Fibroblast of lung (primary cell): Measurements from ENCODE around the gene EMSY. TPM values are rescaled to one million over a fixed set of nuclear protein-coding genes. Genes with fewer than 3 reads are reported as not detected.

Experiments
- DNase-seq, 2 donors: peaks; one replicate each; pipeline versions ENCODE4 v3.0.0 to v3.0.0-alpha.2; 2010; ENCODE audit warnings: low read depth in 2 of 2
- H2AFZ ChIP-seq: 2 replicates; pipeline ENCODE4 v1.5.1; 2012; ENCODE audit warnings: low read length, control low read depth, inconsistent platforms
- H3K27ac ChIP-seq: 2 replicates; pipeline ENCODE4 v1.5.1; 2011; ENCODE audit warnings: low read length, control low read depth; ENCODE audit not compliant: insufficient read depth
- H3K27me3 ChIP-seq: 2 replicates; pipeline ENCODE4 v1.5.1; 2011; ENCODE audit warnings: mild to moderate bottlenecking, low read length; ENCODE audit not compliant: control insufficient read depth, insufficient read depth
- H3K36me3 ChIP-seq: 2 replicates; pipeline ENCODE4 v1.5.1; 2011; ENCODE audit warnings: low read length; ENCODE audit not compliant: control insufficient read depth, insufficient read depth
- H3K4me1 ChIP-seq: 2 replicates; pipeline ENCODE4 v1.5.1; 2011; ENCODE audit warnings: low read length; ENCODE audit not compliant: control insufficient read depth, insufficient read depth; ENCODE audit errors: extremely low read depth
- H3K4me2 ChIP-seq: 2 replicates; pipeline ENCODE4 v1.5.1; 2011; ENCODE audit warnings: low read length, control low read depth; ENCODE audit not compliant: insufficient read depth; ENCODE audit errors: extremely low read depth
- H3K4me3 ChIP-seq, 4 experiments: fragments of 200-600 bp in 1 of 4; sonication (generic) in 1 of 4; replicated peaks in 1 of 4; 2 replicates each; pipeline ENCODE4 v1.5.1; 2011 to 2016; ENCODE audit warnings: low read length in 4 of 4, low read depth in 3 of 4, mild to moderate bottlenecking in 3 of 4, control low read depth in 2 of 4, inconsistent platforms in 1 of 4, mixed read lengths in 1 of 4; ENCODE audit not compliant: insufficient read depth in 1 of 4; ENCODE audit errors: control extremely low read depth in 1 of 4
- H3K79me2 ChIP-seq: 2 replicates; pipeline ENCODE4 v1.5.1; 2012; ENCODE audit warnings: mild to moderate bottlenecking, low read length, inconsistent platforms; ENCODE audit not compliant: control insufficient read depth, insufficient read depth
- H3K9ac ChIP-seq: 2 replicates; pipeline ENCODE4 v1.5.1; 2011; ENCODE audit warnings: mild to moderate bottlenecking, low read length, control low read depth; ENCODE audit not compliant: insufficient read depth
- H3K9me3 ChIP-seq: 2 replicates; pipeline ENCODE4 v1.5.1; 2012; ENCODE audit warnings: low read depth, low read length; ENCODE audit not compliant: control insufficient read depth, insufficient read depth
- H4K20me1 ChIP-seq: 2 replicates; pipeline ENCODE4 v1.5.1; 2011; ENCODE audit warnings: low read length; ENCODE audit not compliant: control insufficient read depth, insufficient read depth; ENCODE audit errors: extremely low read depth
- CTCF ChIP-seq, 2 donors: IDR thresholded peaks in 1 of 2; conservative IDR thresholded peaks in 1 of 2; 1 replicate in 1 of 2; 2 replicates in 1 of 2; pipeline ENCODE4 v1.5.1; 2011 to 2012; ENCODE audit warnings: low read length in 2 of 2, control low read depth in 1 of 2, inconsistent platforms in 1 of 2, low read depth in 1 of 2, mild to moderate bottlenecking in 1 of 2
- EZH2 ChIP-seq: IDR thresholded peaks from 2 replicates; pipeline ENCODE4 v1.5.1; 2012; ENCODE audit warnings: low read length, control low read depth, mild to moderate bottlenecking; ENCODE audit errors: missing control alignments
- polyA plus RNA-seq, 2 donors: library from polyadenylated mRNA; depleted of rRNA in 1 of 2; stranded (reverse) in 1 of 2; unstranded in 1 of 2; fragments of >200 nt; gene quantifications; 2 replicates each; pipeline ENCODE4 v1.2.1, GENCODE V29; 2011 to 2012; ENCODE audit warnings: missing spikeins in 1 of 2
- total RNA-seq: library from RNA; depleted of rRNA; stranded (reverse); fragments of >200 nt; gene quantifications from 2 replicates; pipeline ENCODE4 v1.2.1, GENCODE V29; 2014

The EMSY gene
- total and polyA plus RNA-seq, 2 donors (not counting 1 experiment from before 2014, with no cell fraction given): 11.9 to 14.2 TPM

GRCh38 chr11:76513654-76514034, 68.8 kb downstream of the EMSY start:
- H3K4me2 ChIP-seq: no peak overlapping the region
- no peak overlapping the region for H3K27ac ChIP-seq
- no peaks in the 10 kb centered on the region for H3K27me3 ChIP-seq
- no peaks in the 10 kb centered on the region for H3K4me1 ChIP-seq
- H3K9ac ChIP-seq: no peak overlapping the region
- H2AFZ ChIP-seq: no peak overlapping the region
- H3K79me2 ChIP-seq: no peaks in the 10 kb centered on the region
- no peak for TF ChIP-seq EZH2
- no peak for TF ChIP-seq CTCF (conservative IDR thresholded peaks at IDR 0.05 in 1 of 2, IDR thresholded peaks at IDR 0.05 in 1 of 2; ENCODE audit: low read depth in 1 of 2, low read length in 2 of 2)
- no peaks in the 10 kb centered on the region for H4K20me1 ChIP-seq
- H3K9me3 ChIP-seq: no peaks in the 10 kb centered on the region
- H3K36me3 ChIP-seq: no peaks in the 10 kb centered on the region
- DNase-seq: no peak
- no peak overlapping the region for H3K4me3 ChIP-seq

- TF ChIP-seq EZH2: no peak
- no peak for TF ChIP-seq CTCF (conservative IDR thresholded peaks at IDR 0.05 in 1 of 2, IDR thresholded peaks at IDR 0.05 in 1 of 2; ENCODE audit: low read depth in 1 of 2, low read length in 2 of 2)
- Histone ChIP-seq H3K4me3 (no peak overlapping the region), H3K9me3 (no peaks in the 10 kb centered on the region), H3K9ac (no peak overlapping the region), H3K27ac (no peak overlapping the region), H3K79me2 (no peaks in the 10 kb centered on the region), H3K4me2 (no peak overlapping the region), H4K20me1 (no peaks in the 10 kb centered on the region), H3K4me1 (no peaks in the 10 kb centered on the region), H3K27me3 (no peaks in the 10 kb centered on the region), H3K36me3 (no peaks in the 10 kb centered on the region), H2AFZ (no peak overlapping the region)
- DNase-seq: no peak
Observed at GRCh38 chr11:76515494-76515893, 70.7 kb downstream of the EMSY start.

GRCh38 chr11:76523147-76523546, 78.3 kb downstream of the EMSY start:
- Histone ChIP-seq H3K4me3 (no peak overlapping the region), H3K36me3 (no peaks in the 10 kb centered on the region), H3K4me2 (no peak overlapping the region), H3K79me2 (no peaks in the 10 kb centered on the region), H3K9ac (no peak overlapping the region), H4K20me1 (no peaks in the 10 kb centered on the region), H3K27me3 (no peaks in the 10 kb centered on the region), H3K27ac (no peak overlapping the region), H2AFZ (no peak overlapping the region), H3K9me3 (no peaks in the 10 kb centered on the region), H3K4me1 (peaks cover 4% of the 10 kb centered on the region)
- DNase-seq: no peak
- TF ChIP-seq EZH2 (no peak), CTCF (conservative IDR thresholded peaks at IDR 0.05 in 1 of 2, IDR thresholded peaks at IDR 0.05 in 1 of 2; ENCODE audit: low read depth in 1 of 2, low read length in 2 of 2) (no peak)
